MM.1S (cell line): ENCODE results near the gene PSMB2.

Source experiments
- DNase-seq: peaks from one replicate; pipeline ENCODE4 v3.0.0-alpha.2; 2015
- H2AFZ ChIP-seq: fragments of 300-600 bp; sonication (generic); 2 replicates; pipeline ENCODE4 v1.6.0; 2016; ENCODE audit warnings: antibody characterized with exemption, low read length
- H3F3A ChIP-seq: fragments of 300-600 bp; sonication (generic); 2 replicates; pipeline ENCODE4 v1.6.1; 2016; ENCODE audit warnings: mild to moderate bottlenecking, antibody characterized with exemption, low read length, moderate library complexity, mixed read lengths; ENCODE audit not compliant: insufficient read depth
- H3K27ac ChIP-seq: fragments of 300-600 bp; sonication (generic); 2 replicates; pipeline ENCODE4 v1.5.1; 2016; ENCODE audit warnings: mild to moderate bottlenecking, low read length
- H3K27me3 ChIP-seq: fragments of 300-600 bp; sonication (generic); replicated peaks from 2 replicates; pipeline ENCODE4 v1.6.0; 2016; ENCODE audit warnings: low read length; ENCODE audit not compliant: insufficient read depth
- H3K36me3 ChIP-seq: fragments of 300-600 bp; sonication (generic); replicated peaks from 2 replicates; pipeline ENCODE4 v1.6.1; 2016; ENCODE audit warnings: mild to moderate bottlenecking, low read length, mixed read lengths; ENCODE audit not compliant: insufficient read depth
- H3K4me1 ChIP-seq: fragments of 300-600 bp; sonication (generic); 2 replicates; pipeline ENCODE4 v1.6.1; 2016; ENCODE audit warnings: low read length, mixed read lengths
- H3K4me2 ChIP-seq: fragments of 300-600 bp; sonication (generic); 2 replicates; pipeline ENCODE4 v1.6.0; 2016; ENCODE audit warnings: low read depth, low read length
- H3K4me3 ChIP-seq: fragments of 300-600 bp; sonication (generic); 2 replicates; pipeline ENCODE4 v1.5.1; 2016; ENCODE audit warnings: low read length, mixed read lengths
- H3K79me2 ChIP-seq: fragments of 300-600 bp; sonication (generic); 2 replicates; pipeline ENCODE4 v1.6.1; 2016; ENCODE audit warnings: mixed run types, low read length, mixed read lengths
- H3K9ac ChIP-seq: fragments of 300-600 bp; sonication (generic); 2 replicates; pipeline ENCODE4 v1.6.1; 2016; ENCODE audit warnings: low read length, mixed read lengths
- H3K9me2 ChIP-seq: fragments of 300-600 bp; sonication (generic); replicated peaks from 2 replicates; pipeline ENCODE4 v1.6.1; 2016; ENCODE audit warnings: mild to moderate bottlenecking, low read length, mixed read lengths; ENCODE audit not compliant: insufficient read depth
- H3K9me3 ChIP-seq: fragments of 300-600 bp; sonication (generic); replicated peaks from 2 replicates; pipeline ENCODE4 v1.6.1; 2016; ENCODE audit warnings: mild to moderate bottlenecking, low read length, mixed read lengths; ENCODE audit not compliant: insufficient read depth
- H4K20me1 ChIP-seq: fragments of 300-600 bp; sonication (generic); 2 replicates; pipeline ENCODE4 v1.6.1; 2016; ENCODE audit warnings: mild to moderate bottlenecking, low read length, moderate library complexity, mixed read lengths; ENCODE audit not compliant: insufficient read depth
- EZH2 ChIP-seq: fragments of 300-600 bp; sonication (generic); optimal IDR thresholded peaks from 2 replicates; pipeline ENCODE3; 2017; ENCODE audit warnings: low read depth, mild to moderate bottlenecking, antibody characterized with exemption, low read length, mixed read lengths
- EZH2phosphoT487 ChIP-seq: fragments of 300-600 bp; sonication (generic); IDR thresholded peaks from 2 replicates; pipeline ENCODE4 v1.6.1; 2018; ENCODE audit warnings: antibody characterized with exemption, low read length
- TF ChIP-seq, protein P1 (sequence below): fragments of 300-600 bp; sonication (generic); IDR thresholded peaks from 2 replicates; pipeline ENCODE4 v1.5.1; 2016; ENCODE audit warnings: antibody characterized with exemption, low read length, mixed read lengths

PSMB2 gene

DNA sequence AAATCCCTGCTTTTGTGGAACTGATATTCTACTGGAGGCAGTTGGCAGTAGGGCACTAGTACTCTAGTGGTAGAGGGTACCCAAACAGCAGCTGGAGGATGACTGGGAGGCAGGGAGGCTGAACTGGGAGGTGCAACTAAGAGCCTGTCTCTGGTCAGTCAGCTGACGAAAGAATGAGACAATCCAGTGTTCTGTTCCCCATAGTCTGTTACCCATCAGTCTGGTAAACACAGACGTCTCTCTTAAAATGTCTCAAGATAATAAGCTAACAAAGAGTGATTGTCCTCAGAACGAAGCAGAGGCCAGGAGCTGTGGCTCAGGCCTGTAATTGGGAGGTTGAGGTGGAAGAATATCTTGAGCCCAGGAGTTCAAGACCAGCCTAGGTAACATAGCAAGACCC is 37.9 kb downstream of the PSMB2 start:
- no peak overlapping the region for H3K27ac ChIP-seq
- no peaks in the 10 kb centered on the region for H3K9me2 ChIP-seq
- H3K9me3 ChIP-seq, result no peaks in the 10 kb centered on the region
- H3K79me2 ChIP-seq, result peaks cover 46% of the 10 kb centered on the region
- H3K4me1 ChIP-seq, result no peaks in the 10 kb centered on the region
- no peak overlapping the region for H3K4me2 ChIP-seq
- H3K36me3 ChIP-seq, result peaks cover 10% of the 10 kb centered on the region; the same call in 1 of the 2 replicates
- no peaks in the 10 kb centered on the region for H3K27me3 ChIP-seq
- H2AFZ ChIP-seq, result no peak overlapping the region
- peaks cover 7% of the 10 kb centered on the region; the same call in 1 of the 2 replicates for H4K20me1 ChIP-seq
- H3K9ac ChIP-seq, result no peak overlapping the region
- no peak overlapping the region for H3K4me3 ChIP-seq
- H3F3A ChIP-seq, result no peaks in the 10 kb centered on the region; the same call in 1 of the 2 replicates
- DNase-seq, result no peak
- TF ChIP-seq, protein P1, sequence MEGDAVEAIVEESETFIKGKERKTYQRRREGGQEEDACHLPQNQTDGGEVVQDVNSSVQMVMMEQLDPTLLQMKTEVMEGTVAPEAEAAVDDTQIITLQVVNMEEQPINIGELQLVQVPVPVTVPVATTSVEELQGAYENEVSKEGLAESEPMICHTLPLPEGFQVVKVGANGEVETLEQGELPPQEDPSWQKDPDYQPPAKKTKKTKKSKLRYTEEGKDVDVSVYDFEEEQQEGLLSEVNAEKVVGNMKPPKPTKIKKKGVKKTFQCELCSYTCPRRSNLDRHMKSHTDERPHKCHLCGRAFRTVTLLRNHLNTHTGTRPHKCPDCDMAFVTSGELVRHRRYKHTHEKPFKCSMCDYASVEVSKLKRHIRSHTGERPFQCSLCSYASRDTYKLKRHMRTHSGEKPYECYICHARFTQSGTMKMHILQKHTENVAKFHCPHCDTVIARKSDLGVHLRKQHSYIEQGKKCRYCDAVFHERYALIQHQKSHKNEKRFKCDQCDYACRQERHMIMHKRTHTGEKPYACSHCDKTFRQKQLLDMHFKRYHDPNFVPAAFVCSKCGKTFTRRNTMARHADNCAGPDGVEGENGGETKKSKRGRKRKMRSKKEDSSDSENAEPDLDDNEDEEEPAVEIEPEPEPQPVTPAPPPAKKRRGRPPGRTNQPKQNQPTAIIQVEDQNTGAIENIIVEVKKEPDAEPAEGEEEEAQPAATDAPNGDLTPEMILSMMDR, result no peak
- TF ChIP-seq EZH2phosphoT487 (no peak), EZH2 (no peak)

DNA sequence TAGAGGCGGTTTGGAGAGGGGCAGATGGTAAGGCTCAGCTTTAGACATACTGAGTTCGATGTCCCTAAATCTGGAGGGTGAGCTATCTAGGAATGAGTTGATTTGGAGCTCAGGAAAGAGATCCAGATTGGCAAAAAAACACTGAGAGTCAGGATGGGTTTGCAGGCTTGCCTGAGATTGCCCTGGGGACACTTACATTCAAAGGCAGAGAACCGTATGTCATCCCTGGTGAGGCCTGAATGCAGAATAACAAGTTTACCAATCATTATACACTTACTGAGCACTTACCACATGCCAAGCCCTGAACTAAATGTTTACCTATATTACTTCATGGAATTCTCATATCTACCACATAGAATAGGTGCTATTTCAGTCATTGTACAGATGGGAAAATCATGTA is 40.7 kb downstream of the PSMB2 start:
- H3K36me3 ChIP-seq, result peaks cover 9% of the 10 kb centered on the region; the same call in 1 of the 2 replicates
- H4K20me1 ChIP-seq, result no peaks in the 10 kb centered on the region
- H3F3A ChIP-seq, result no peaks in the 10 kb centered on the region; the same call in 1 of the 2 replicates
- no peak overlapping the region for H3K4me2 ChIP-seq
- no peak overlapping the region for H3K27ac ChIP-seq
- no peaks in the 10 kb centered on the region for H3K27me3 ChIP-seq
- TF ChIP-seq EZH2 (no peak), EZH2phosphoT487 (no peak)
- TF ChIP-seq, protein P1, result no peak
- H3K9me3 ChIP-seq, result no peaks in the 10 kb centered on the region
- peaks cover 18% of the 10 kb centered on the region for H3K79me2 ChIP-seq
- H3K4me1 ChIP-seq, result no peaks in the 10 kb centered on the region
- no peak overlapping the region for H2AFZ ChIP-seq
- no peak for DNase-seq
- no peak overlapping the region for H3K9ac ChIP-seq
- no peaks in the 10 kb centered on the region for H3K9me2 ChIP-seq
- H3K4me3 ChIP-seq, result no peak overlapping the region

DNA sequence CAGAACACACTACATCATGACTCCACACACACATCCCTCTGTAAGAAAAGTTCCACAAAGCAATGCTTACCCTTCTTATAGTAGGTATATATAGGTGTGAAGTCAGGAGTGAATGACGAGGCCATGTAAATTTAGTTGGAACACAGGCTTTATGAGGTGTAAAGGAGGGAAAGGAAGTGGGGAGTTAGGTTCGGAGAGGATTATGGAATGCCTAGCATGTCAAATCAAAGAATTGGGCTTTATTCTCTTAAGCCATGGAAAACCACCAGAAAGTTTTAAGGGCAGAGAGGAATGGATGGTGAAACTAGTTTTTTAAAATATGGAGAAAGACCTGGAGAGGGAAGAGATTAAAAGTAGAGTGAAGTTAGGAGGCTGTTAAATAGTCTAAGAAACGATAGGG is 41.9 kb downstream of the PSMB2 start:
- Histone ChIP-seq H3K4me2 (no peak overlapping the region), H3K4me3 (no peak overlapping the region), H3K27ac (no peak overlapping the region), H3K79me2 (peaks cover 9% of the 10 kb centered on the region; the same call in 1 of the 2 replicates), H3K9me2 (no peaks in the 10 kb centered on the region), H3K9me3 (no peaks in the 10 kb centered on the region), H3K9ac (no peak overlapping the region), H3F3A (no peaks in the 10 kb centered on the region; the same call in 1 of the 2 replicates), H4K20me1 (no peaks in the 10 kb centered on the region), H3K4me1 (no peaks in the 10 kb centered on the region), H3K36me3 (peaks cover 9% of the 10 kb centered on the region; the same call in 1 of the 2 replicates), H2AFZ (no peak overlapping the region), H3K27me3 (no peaks in the 10 kb centered on the region)
- no peak for DNase-seq
- TF ChIP-seq EZH2, result no peak
- TF ChIP-seq, protein P1, result no peak
- TF ChIP-seq EZH2phosphoT487, result no peak
